HG03378 (cell line): Measurements from ENCODE around the gene PI16.

Experiments used
- ATAC-seq: cut with Tn5 transposase; IDR thresholded peaks from one replicate; pipeline ENCODE4 v1.9.1; 2021; ENCODE audit warnings: mild to moderate bottlenecking, moderate library complexity; ENCODE audit not compliant: unreplicated experiment

The PI16 gene, protein sequence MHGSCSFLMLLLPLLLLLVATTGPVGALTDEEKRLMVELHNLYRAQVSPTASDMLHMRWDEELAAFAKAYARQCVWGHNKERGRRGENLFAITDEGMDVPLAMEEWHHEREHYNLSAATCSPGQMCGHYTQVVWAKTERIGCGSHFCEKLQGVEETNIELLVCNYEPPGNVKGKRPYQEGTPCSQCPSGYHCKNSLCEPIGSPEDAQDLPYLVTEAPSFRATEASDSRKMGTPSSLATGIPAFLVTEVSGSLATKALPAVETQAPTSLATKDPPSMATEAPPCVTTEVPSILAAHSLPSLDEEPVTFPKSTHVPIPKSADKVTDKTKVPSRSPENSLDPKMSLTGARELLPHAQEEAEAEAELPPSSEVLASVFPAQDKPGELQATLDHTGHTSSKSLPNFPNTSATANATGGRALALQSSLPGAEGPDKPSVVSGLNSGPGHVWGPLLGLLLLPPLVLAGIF

DNA sequence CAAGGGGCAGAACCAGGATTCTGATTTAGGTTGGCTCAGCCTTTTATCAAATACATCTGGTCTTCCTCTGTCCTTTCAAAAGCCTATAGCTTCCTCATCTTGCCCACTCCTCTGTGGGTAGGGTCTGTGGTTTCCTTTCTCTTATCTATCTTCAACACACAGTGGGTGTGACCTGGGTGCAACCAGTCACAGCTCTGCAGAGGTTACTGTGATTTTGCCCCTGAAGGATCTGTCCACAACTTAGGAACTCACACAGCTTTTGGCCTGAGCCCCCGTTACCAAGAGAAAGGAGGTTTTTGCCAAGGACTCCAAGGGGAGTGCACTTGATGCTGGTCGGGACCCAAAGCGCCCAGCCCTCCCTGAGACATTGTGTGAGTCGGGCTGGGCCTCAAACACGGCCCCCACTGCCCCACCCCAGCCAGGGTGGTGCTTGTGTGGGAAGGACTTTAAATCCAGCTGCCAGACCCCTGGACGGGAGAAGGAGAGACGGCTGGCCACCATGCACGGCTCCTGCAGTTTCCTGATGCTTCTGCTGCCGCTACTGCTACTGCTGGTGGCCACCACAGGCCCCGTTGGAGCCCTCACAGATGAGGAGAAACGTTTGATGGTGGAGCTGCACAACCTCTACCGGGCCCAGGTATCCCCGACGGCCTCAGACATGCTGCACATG, at the start of gene PI16:
Gene PI16, plus strand, starts transcription at position 477 of the 670 bp plus-strand sequence. Its CDS starts 23 bp downstream, at position 500.
- no peak for ATAC-seq

DNA sequence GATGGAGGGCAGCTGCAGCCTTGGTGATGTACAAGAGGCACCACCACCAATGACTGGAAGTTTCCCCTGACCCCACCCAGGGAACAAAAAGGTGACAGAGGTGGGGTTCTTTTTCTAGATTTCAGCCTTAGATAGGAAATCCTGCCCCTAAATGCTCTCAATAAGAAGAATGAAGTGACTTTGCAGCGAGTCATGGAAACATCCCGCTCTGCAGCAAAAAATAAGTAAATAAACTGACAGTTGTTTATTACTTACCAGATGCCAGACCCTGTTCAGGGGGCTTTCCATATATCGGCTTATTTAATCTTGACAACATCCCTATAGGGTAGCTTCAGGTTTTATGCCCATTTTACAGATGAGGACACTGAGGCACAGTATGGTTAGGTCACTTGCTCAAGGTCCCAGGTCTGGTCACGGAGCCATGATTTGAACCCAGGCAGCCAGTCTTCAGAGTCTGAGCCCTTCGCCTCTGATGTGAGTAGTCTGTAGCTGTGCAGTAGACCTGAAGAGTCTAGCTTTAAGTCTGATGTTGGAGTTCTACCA, 49.6 kb upstream of the PI16 start:
- no peak for ATAC-seq

DNA sequence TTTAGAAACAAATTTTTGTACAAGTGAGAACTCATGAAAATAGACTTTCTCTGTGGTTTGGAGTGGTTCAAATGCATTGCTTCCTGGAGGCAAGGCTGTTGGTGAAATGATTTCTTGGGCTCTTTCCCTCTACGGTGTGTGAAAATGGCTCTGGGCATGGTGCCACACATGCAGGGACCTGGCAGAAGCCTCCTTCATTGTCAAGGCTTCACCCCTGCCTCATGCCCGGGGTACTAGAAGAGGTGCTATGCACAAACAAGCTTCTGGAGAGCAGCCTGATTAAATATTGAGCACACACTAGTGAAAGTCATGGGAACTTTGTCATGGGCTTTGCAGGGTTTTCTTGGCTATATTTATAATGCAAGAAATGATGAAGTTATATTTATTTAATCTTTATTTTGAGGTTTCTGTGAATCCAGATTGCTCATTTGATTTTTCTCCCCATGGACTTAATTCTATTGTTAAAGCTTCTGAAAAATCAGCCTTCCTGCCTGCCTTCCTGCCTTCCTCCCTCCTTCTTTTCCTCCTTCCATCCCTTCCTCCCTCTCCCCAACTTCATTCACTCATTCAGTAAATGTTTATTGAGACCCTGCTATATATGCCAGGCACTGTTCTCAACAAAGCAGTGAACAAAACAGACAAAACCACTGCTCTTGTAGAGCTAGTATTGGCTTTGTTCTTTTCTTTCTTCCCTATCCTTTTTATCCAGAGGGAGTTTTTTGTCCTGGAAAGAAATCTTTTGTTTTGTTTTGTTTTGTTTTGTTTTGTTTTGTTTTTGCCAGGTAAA, 47.8 kb upstream of the PI16 start:
- ATAC-seq = no peak

DNA sequence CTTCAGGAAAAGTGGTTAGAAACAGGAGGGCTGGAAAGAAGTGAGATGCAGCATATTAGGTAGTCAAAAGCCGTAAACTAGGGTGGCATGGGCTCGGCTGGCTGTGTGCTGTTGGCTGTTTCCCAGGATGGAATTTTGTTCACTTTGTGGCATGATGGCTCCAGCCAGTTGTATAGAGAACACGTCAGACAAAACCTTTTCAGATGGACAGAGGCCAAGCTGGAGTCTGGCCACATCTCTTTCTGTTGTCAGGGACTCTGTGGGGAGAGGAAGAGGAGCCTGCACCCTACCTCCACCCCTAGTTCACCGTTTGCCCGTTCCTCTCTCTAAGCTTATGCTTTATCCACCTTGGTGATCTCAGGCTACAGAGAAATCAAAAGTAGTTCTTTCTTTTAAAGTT, 46.8 kb upstream of the PI16 start:
- ATAC-seq = no peak

DNA sequence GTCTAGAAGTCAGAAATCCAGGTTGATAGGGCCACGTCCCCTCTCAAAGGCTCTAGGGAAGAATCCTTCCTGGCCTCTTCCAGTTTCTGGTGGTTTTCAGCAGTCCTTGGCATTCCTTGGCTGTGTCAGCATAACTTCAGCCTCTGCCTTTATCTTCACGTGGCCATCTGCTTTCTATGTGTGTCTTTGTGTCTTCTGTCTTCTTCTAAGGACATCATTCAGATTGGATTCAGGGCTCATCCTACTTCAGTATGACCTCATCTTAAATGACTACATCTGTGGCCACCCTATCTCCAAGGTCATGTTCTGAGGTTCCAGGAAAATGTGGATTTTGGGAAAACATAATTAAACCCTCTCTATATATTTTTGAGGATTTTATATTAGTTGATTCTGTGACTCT, 45.8 kb upstream of the PI16 start:
- no peak for ATAC-seq

DNA sequence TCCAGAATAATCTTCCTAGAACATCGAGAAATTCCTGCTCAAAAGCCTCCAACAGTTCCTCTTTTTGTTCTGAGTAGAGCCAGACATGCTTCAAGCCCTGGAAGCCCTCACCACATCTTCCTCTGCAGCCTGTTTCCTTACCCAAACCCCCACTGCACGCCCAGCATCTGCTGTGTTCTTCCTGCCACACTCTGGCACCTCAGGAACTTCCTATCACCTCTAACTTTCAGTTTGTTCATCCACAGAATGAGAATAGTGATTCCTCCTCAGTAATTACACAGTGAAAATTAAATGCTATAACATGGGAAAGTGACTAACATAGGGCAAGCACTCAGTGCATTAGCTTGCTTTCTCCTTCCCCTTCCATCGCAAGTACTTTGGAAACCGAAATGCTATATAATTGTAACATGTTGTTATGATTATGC, 42.5 kb upstream of the PI16 start:
- peak; percentile 7 for ATAC-seq

DNA sequence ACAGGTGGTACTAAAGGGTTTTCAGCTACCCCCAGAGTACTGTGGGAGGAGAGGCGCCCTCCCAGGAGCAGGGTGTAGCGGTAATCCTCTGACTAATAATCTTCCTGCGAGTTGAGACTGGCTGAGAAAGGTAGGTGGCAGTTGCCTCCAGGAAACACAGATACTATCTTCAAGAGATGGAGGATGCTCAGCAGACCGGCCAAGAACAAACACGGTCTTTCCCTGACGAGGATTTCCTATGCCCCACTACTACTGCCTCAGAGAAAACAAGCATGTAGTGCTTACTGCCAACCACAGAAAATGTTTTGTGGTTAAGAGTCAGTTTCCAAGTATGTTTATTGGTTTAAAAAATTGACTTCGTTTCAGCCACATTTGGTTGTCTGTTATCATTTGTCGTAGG, 42.0 kb upstream of the PI16 start:
- ATAC-seq = peak; percentile 93

DNA sequence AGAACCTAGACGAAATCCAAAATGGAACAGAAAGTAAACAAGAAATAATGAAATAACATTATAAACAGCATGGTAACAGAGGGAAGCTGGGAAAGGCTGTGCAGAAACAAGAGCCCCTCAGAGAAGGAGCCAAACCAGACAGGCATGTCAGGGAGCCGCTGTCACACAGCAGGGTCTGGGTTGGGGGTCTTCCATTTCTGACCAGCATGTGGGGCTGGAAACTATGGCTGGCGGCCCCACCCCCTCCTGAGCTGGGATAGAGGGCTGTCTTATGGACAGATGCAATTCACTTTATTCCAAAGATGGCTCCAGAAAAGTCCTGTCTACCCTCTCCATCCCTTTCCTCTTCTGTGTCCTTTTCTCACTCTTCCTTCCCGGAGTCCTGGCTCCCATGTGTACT, 41.5 kb upstream of the PI16 start:
- no peak for ATAC-seq

DNA sequence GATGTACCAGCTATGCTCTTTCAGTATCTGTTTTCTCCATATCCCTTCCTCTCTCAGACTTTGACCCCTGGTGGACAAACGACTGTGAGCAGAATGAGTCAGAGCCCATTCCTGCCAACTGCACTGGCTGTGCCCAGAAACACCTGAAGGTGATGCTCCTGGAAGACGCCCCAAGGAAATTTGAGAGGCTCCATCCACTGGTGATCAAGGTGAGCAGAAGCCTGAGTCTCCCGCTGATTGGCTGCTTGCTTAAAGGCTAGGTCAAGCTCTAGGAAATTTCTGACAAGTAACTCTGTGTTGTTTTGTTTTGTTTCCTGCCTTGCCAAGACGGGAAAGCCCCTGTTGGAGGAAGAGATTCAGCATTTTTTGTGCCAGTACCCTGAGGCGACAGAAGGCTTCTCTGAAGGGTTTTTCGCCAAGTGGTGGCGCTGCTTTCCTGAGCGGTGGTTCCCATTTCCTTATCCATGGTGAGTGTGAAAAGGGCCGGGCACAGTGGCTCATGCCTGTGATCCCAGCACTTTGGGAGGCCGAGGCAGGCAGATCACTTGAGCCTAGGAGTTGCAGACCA, 40.2 kb upstream of the PI16 start:
- ATAC-seq = no peak

DNA sequence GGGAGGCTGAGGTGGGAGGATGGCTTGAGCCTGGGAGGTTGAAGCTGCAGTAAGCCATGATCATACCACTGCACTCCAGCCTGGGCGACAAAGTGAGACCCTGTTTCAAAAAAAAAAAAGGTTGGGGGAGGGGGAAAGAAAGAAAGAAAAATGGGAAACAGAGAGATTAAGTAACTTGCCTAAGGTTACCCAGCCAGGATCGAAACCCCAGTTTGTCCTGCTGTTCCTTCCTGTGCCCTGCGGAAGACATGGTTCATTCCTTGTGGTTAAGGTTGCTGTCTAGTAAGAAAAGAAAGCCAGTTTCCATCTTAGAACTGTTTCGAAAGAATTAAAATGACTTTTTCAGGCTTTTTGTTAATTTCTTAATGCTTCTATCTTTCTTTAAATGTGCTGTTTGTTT, 38.9 kb upstream of the PI16 start:
- ATAC-seq = no peak

DNA sequence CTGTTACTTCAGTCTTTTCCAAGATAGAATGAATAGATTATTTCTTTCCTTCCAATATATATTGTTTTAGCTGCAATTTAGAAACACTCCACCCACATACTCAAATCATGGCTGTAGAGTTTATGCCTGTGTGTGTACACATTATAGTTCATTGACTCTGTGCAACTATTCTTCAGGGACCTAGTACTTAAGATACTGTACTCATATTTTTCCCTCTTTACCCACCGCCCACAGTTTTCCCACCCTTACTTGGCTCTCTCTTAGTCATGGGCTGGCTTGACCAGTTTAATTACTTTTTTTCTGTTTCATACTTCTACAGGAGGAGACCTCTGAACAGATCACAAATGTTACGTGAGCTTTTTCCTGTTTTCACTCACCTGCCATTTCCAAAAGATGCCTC, 38.4 kb upstream of the PI16 start:
- ATAC-seq = no peak

DNA sequence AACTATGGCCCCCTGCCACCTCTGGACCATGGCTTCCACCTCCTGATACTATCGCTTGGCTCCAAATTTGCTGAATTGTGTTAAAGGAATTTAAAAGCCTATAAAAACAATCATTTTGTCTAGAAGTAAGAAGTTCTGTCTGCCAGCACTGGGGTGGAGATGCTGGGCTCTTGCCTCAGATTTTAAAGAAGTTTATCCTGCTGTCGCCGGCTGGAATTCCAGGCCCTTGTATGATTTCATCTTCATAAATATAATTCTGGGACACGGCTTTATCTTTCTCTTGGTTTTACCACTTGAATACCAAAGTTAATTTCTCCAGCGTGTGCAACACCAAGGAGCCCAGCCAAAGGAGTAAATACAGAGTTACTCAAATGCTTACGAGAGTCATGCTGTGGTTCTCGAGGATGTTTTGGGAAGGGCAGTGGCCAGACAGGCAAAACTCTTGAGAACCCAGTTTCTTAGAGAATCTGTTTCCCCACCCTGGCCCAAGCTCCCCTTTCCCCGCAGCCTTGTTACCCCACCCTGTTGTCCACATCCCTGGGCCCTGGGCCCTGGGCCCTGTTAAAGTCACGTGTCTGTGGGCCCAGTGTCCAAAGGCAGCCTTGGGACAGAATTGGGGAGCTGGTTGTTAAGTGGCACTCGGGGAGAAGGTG, 36.9 kb upstream of the PI16 start:
- ATAC-seq = no peak

DNA sequence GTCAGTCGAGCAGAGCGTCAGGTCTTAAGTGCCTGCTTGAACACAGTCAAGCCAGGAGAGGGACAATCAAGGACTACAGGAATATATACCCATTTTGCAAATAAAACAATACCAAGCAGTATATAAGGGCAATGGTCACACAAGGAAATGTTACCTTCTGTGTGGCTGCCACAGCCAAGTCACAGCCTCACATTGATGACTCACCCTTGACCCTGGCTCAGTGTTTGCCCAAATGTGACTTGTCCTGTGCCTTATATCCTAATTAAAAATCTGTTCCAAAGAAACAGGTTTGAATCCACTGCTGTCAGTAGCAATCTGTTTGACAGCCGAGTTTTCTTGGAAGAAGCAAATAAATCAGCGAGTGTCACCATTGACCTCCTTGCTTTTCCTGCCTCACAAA, 34.5 kb upstream of the PI16 start:
- no peak for ATAC-seq

DNA sequence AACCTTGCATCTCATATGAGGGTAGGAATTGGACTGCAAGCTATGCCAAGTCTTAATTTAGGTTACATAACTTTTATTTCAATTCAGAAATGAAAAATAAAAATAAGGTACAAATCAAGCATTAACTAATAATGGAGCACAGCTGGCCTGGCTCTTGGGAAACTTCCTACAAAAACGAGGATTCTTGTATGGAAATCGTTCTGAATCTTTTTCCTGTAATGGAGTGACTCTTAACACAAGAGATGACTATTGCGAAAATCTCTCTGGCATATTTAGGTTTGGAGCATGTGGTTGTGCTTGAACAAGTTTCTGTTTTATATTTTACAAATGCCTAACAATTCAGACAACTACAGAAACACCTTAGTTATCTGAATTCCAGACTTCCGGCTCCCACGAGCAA, 34.0 kb upstream of the PI16 start:
- ATAC-seq = no peak

DNA sequence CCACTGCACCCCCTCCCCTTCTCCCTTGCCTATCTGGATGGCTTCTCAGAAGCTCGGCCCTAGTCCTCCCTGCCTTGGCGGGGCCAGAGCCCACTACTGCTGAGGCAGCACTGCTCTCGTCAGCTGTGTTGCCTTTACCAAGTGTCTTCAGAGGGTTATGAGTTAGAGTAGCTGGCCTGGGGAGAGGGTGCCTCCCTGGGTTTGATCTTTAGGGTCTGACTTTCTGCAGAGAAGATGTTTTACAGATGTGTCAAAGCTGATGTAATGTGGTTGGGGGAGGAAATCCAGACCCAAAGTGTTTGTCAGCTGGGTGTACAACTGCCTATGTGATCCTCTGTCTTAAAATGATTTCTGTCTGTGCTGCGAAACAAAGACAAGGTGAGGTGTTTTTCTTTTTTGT, 30.4 kb upstream of the PI16 start:
- no peak for ATAC-seq

DNA sequence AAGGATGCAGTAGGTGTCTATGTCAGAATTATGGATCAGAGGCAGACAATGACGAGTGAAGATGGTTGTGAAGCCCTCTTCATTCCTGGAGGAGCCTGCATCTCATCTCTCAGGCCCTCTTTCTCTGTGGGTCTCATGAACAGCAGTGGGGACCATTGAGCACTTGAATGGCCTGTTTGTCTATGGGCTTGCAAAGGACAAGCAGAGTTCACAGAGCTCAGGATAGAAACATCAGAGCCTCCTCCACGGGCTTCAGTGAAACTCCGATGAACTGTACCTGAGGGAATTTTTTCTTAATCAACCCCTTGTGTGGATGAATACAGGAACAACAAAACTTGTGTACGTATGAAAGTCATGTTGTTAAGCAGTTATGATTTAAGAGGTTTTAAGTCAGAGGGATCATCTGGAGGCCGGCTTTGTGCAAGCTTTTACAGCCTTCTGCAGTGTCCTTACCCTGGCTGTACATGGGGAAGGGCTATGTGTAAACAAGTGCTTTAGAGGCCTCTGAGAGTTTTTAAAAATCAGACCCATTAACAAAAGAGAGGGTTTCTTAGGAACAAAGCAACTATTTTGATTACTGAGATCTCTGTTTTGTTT, 29.7 kb upstream of the PI16 start:
- ATAC-seq = no peak

DNA sequence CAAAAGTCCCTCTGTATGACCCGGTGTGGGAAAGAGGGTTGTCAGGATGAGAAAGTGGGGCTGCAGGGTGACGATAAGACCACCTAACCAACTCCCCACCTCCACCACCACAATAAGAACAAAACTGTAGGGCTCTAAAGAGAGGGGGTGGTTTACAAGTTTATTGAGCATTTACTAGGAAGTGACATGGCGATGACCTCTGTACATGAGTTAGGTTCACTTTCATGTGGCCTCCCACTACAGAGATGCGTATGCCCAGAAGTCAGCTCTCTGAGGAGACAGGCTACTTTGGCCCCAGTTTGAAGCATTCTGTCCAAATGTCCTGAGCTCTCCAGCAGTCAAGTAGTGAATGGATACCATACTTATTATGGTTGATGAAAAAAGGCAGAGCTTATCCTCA, 28.7 kb upstream of the PI16 start:
- no peak for ATAC-seq

DNA sequence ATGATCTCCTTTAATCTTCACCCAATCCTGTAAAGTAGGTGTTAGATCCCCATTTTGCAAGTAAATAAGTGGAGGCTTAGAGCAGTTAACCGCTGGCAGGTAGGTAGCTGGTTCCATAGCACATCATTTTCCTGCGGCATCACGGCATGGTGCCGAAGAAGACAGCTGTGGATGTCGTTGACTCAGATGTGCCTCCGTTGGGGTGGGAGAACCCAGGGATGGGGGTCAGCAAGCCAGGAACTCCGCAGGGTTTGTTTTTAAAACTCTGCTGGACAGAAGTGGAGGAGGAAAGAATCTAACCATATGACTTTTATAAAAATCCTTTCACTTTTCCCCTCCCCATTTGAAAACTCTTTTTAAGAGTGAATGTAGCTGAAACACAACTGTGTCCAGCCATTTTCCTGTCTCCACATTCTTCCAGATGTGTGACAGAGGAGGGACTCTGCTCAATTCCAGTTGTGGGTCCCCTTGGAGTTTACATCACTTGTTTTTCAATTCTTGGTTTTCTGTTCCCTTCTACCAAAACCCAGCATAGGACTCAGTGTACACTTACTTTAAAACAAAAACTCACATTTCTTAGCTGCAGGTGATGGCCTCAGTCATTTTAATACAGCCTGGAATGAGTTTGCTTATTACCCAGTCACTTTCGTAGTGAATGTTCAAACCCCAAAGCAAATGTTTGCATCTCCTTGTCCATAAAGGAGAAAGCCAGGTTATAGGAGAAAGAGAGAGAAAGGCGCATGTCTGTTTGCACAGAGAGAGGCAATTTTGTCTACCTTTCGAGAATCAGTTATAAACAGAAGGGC, 27.6 kb upstream of the PI16 start:
- no peak for ATAC-seq
